Ishikawa (cell line): Measurements from ENCODE around the gene FAM53B.

ENCODE experiments used
- CEBPB ChIP-seq: IDR thresholded peaks from 2 replicates; pipeline ENCODE4 v1.6.1; 2012
- CREB1 ChIP-seq: IDR thresholded peaks from 2 replicates; pipeline ENCODE4 v1.6.1; 2012; ENCODE audit warnings: low read depth
- EGR1 ChIP-seq: IDR thresholded peaks from 2 replicates; pipeline ENCODE4 v1.6.1; 2012
- EP300 ChIP-seq: IDR thresholded peaks from 2 replicates; pipeline ENCODE4 v1.6.1; 2012; ENCODE audit warnings: borderline replicate concordance
- FOXM1 ChIP-seq: IDR thresholded peaks from 2 replicates; pipeline ENCODE4 v1.6.1; 2012; ENCODE audit warnings: low read depth, borderline replicate concordance
- NFIC ChIP-seq: IDR thresholded peaks from 2 replicates; pipeline ENCODE4 v1.6.1; 2012
- RAD21 ChIP-seq: IDR thresholded peaks from 2 replicates; pipeline ENCODE4 v1.6.1; 2012; ENCODE audit warnings: low read depth
- TAF1 ChIP-seq: IDR thresholded peaks from 2 replicates; pipeline ENCODE4 v1.6.1; 2012; ENCODE audit warnings: low read depth, mild to moderate bottlenecking
- TCF12 ChIP-seq: IDR thresholded peaks from 2 replicates; pipeline ENCODE4 v1.6.1; 2012; ENCODE audit warnings: low read depth
- TEAD4 ChIP-seq: IDR thresholded peaks from 2 replicates; pipeline ENCODE4 v1.6.1; 2012
- YY1 ChIP-seq: IDR thresholded peaks from 2 replicates; pipeline ENCODE4 v1.6.1; 2012; ENCODE audit warnings: low read depth
- ZBTB7A ChIP-seq: IDR thresholded peaks from 2 replicates; pipeline ENCODE4 v1.6.1; 2012; ENCODE audit warnings: low read depth
- TF ChIP-seq, protein P1 (sequence below): IDR thresholded peaks from 2 replicates; pipeline ENCODE4 v1.6.1; 2012; ENCODE audit warnings: low read depth, mild to moderate bottlenecking
- TF ChIP-seq, protein P2 (sequence below): IDR thresholded peaks from 2 replicates; pipeline ENCODE4 v1.6.1; 2012
- TF ChIP-seq, protein P3 (sequence below): IDR thresholded peaks from 2 replicates; pipeline ENCODE4 v1.6.1; 2012

The FAM53B gene

GRCh38 chr10:124731551-124731950 is 12.6 kb downstream of the FAM53B start:
- no peak for TF ChIP-seq NFIC
- TF ChIP-seq CEBPB, result no peak
- TF ChIP-seq ZBTB7A, result no peak
- TF ChIP-seq TEAD4, result no peak
- TF ChIP-seq YY1, result no peak

- TF ChIP-seq CREB1 (no peak), TEAD4 (no peak), NFIC (no peak), EGR1 (no peak), RAD21 (no peak), YY1 (no peak), CEBPB (no peak), ZBTB7A (no peak), TAF1 (no peak), FOXM1 (no peak), TCF12 (no peak)
- TF ChIP-seq, protein P1, sequence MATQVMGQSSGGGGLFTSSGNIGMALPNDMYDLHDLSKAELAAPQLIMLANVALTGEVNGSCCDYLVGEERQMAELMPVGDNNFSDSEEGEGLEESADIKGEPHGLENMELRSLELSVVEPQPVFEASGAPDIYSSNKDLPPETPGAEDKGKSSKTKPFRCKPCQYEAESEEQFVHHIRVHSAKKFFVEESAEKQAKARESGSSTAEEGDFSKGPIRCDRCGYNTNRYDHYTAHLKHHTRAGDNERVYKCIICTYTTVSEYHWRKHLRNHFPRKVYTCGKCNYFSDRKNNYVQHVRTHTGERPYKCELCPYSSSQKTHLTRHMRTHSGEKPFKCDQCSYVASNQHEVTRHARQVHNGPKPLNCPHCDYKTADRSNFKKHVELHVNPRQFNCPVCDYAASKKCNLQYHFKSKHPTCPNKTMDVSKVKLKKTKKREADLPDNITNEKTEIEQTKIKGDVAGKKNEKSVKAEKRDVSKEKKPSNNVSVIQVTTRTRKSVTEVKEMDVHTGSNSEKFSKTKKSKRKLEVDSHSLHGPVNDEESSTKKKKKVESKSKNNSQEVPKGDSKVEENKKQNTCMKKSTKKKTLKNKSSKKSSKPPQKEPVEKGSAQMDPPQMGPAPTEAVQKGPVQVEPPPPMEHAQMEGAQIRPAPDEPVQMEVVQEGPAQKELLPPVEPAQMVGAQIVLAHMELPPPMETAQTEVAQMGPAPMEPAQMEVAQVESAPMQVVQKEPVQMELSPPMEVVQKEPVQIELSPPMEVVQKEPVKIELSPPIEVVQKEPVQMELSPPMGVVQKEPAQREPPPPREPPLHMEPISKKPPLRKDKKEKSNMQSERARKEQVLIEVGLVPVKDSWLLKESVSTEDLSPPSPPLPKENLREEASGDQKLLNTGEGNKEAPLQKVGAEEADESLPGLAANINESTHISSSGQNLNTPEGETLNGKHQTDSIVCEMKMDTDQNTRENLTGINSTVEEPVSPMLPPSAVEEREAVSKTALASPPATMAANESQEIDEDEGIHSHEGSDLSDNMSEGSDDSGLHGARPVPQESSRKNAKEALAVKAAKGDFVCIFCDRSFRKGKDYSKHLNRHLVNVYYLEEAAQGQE, result no peak
- TF ChIP-seq, protein P2, sequence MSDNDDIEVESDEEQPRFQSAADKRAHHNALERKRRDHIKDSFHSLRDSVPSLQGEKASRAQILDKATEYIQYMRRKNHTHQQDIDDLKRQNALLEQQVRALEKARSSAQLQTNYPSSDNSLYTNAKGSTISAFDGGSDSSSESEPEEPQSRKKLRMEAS, result no peak
- TF ChIP-seq, protein P3, sequence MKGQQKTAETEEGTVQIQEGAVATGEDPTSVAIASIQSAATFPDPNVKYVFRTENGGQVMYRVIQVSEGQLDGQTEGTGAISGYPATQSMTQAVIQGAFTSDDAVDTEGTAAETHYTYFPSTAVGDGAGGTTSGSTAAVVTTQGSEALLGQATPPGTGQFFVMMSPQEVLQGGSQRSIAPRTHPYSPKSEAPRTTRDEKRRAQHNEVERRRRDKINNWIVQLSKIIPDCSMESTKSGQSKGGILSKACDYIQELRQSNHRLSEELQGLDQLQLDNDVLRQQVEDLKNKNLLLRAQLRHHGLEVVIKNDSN, result no peak
Measured at GRCh38 chr10:124730790-124731189, 13.4 kb downstream of the FAM53B start.

DNA sequence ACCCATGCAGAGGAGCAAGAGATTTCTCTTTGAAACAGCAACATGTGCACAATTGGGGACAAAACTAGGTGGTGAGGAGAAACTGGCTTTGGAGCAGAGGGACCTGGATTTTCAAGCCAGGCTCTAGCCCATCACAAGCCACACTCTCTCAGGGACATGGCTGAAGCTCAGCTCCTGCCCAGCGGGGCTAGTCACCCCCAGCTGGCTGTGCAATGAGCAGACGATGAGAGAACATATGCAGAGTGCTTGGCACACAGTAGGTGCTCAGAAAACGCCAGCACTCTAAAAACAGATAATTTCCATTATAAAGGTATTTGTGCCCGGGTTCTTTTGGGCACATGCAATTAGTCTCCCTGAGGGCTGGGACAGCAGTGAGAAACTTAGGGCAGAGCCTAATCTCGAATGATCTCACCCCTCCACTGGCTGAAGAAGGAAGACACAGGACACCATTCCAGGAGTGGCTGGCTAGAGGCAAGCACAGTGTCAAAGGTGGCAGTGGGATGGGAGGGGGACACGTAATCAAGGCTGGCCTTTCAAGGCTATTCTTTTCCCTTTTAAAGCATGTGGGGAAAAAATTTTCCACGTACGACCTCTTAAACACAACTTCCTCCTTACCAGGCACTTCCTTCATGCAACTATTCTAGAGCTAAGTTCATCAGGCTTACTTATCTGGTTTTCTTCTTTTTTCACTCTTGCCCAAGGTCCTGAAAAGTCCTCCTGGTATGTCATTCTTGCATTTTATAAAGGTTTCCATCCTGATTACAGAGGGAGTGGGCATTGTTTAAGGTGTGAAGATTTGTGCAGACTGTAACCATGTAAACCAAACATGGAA is 15.1 kb downstream of the FAM53B start:
- TF ChIP-seq, protein P2, result no peak
- no peak for TF ChIP-seq EP300
- TF ChIP-seq ZBTB7A, result no peak
- no peak for TF ChIP-seq TEAD4
- TF ChIP-seq, protein P3, result no peak
- TF ChIP-seq EGR1, result no peak
- no peak for TF ChIP-seq FOXM1
- no peak for TF ChIP-seq CEBPB
- TF ChIP-seq CREB1, result no peak

- no peak for TF ChIP-seq CREB1
Measured at GRCh38 chr10:124728071-124728829, 15.9 kb downstream of the FAM53B start.

DNA sequence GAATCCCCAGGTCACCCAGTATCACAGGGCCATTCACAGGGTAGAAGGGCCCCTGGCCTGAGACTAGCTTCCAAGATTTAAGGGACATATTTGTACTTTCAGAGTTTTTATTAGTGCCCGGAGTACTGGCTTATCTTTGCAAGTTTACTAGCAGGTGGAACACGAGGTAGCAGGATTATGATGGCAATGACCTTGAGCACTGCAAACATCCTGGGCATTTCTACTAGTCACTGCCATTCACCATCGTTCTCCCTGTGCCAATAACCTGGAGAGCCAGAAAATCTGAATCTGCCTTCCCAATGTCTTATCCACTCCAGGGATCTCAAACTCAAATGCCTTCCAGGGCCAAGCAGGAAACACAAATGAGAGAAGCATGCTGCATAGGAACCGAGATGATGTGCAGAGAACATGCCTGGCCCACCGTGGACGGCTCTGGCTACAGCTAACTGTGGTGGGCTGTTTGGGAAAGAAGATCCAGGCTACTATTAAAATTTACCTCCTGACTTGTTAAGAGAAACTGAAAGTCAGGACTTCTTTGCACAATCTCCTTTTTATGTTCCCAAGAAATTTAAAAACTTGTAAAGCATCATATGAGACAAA is 16.7 kb downstream of the FAM53B start:
- TF ChIP-seq RAD21 (no peak), FOXM1 (no peak), CEBPB (no peak), EP300 (no peak), TAF1 (no peak), YY1 (no peak), TCF12 (no peak), TEAD4 (no peak), ZBTB7A (no peak), NFIC (no peak)
- TF ChIP-seq, protein P2, result no peak
- TF ChIP-seq, protein P1, result no peak
